ENCODE results near the gene SLCO2A1.

The SLCO2A1 gene

GRCh38 chr3:133921592-133921991 lies 108.1 kb downstream of the SLCO2A1 start:
- no peak for TF ChIP-seq CTCF (conservative IDR thresholded peaks at IDR 0.05; ENCODE audit: low read depth, low read length)
- DNase-seq (ENCODE audit: low read depth) = no peak
- no peak overlapping the region for H3K4me3 ChIP-seq (ENCODE audit: low read depth, low read length)

GRCh38 chr3:133917144-133917543 lies 112.6 kb downstream of the SLCO2A1 start:
- H3K4me3 ChIP-seq (ENCODE audit: low read depth, low read length) = no peak overlapping the region
- no peak for TF ChIP-seq CTCF (conservative IDR thresholded peaks at IDR 0.05; ENCODE audit: low read depth, low read length)
- no peak for DNase-seq (ENCODE audit: low read depth)

DNA sequence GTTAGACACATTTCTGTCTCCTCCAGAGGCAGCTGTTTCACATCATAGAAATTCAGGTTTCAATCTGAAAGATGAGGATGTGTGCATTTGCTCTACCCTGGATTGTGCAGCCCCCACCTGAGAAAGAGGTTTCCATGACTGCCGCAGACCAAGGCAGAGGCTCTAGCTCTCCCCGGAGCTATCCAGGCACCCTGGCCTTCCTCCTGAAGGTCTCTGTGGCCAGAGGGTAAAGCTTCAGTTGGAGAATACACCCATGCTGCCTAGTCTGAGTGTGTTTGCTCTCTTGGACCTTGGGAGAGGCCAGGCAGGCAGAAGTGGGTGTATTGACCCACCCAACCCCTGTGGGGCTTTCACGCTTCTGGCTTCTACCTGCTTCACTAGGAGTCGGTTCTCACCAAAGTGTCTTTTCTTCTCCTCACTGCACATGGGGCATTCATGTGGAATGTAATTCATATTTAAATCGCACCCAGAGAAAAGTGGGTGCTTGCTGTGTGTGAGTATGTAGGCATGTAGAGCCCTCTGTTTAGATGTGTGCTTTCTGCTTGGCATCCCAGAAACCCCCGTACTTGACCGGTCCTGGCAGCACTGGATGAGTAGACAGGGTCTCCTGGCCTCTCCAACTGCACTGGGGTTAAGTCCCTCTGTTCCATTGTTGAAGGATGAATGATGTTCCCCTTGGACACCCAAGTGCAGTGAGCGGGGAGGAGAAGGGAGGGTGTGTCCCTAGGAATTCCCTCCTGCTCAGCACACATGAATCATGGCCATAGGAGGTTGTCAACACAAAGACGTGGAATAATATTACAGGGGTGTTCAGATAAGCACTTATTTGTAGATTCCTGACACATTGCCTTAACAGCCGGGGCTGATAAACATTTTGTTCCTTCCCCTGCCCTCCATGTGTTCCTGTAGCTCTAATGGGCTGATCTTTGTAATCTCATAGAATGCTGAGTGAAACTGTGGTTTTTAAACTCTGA lies 113.8 kb downstream of the SLCO2A1 start:
- TF ChIP-seq CTCF (conservative IDR thresholded peaks at IDR 0.05; ENCODE audit: low read depth, low read length) = no peak
- peak; percentile 55 for DNase-seq (ENCODE audit: low read depth)
- H3K4me3 ChIP-seq (ENCODE audit: low read depth, low read length) = no peak overlapping the region

DNA sequence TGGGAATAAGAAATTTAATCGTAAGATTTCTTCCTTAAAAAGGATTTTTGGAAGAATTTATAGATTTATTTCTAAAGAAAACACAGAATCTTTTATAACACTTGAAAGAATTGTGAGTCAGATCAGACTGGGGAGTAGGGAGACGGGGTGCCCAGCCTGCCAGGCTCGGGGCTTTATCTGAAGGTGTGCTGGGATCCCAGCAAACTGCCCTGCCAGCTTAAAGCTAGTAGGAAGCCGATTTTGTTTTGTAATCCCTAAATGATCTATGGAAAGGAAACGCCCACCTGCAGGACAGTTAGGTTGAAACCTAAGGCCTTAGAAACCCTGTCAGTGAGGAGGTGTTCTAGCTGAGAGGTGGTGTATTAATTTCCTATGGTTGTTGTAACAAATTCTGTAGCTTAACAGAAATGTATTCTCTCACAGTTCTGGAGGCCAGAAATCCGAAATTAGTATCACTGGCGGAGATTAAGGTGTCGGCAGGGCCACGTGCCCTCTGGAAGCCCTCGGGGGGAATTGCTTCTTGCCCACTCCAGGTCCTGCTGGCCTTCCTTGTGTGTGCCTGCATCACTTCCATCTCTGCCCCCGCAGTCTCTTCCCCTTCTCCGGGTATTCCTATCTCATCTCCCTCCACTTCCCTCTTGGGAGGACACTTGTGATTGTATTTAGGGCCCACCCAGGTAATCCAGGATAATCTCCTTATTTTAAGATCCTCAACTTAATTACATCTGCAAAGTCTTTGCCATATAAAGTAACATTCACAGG lies 114.7 kb downstream of the SLCO2A1 start:
- TF ChIP-seq CTCF (conservative IDR thresholded peaks at IDR 0.05; ENCODE audit: low read depth, low read length) = no peak
- no peak overlapping the region for H3K4me3 ChIP-seq (ENCODE audit: low read depth, low read length)
- no peak for DNase-seq (ENCODE audit: low read depth)

DNA sequence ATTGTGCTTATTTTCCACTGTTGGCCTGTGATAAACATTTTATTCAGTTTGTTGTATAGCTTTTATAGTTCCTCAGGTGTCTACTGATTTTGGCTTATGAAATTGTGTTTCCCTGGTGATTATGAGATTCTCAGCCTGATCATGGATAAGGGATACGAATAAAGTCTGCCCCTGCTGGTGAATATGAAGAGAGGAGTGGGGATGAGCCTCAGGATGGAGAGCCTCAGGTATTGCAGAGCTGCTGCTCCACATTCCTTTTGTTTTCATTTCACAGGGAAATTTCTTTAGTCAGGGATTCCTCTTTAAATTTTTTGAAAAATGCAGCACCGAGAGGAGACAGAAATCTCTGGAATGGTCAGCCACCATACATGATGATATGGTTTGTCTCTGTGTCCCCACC lies 119.3 kb downstream of the SLCO2A1 start:
- peak; percentile 51 for TF ChIP-seq CTCF (conservative IDR thresholded peaks at IDR 0.05; ENCODE audit: low read depth, low read length)
- no peak overlapping the region for H3K4me3 ChIP-seq (ENCODE audit: low read depth, low read length)
- DNase-seq (ENCODE audit: low read depth) = peak; percentile 22

GRCh38 chr3:133905376-133905775 lies 124.3 kb downstream of the SLCO2A1 start:
- no peak for DNase-seq (ENCODE audit: low read depth)
- no peak for TF ChIP-seq CTCF (conservative IDR thresholded peaks at IDR 0.05; ENCODE audit: low read depth, low read length)
- no peak overlapping the region for H3K4me3 ChIP-seq (ENCODE audit: low read depth, low read length)

Measured in choroid plexus epithelial cell (primary cell).